Tongue (tissue), 2 donors: ENCODE results near the gene SPAG4. TPM values are rescaled to one million over a fixed set of nuclear protein-coding genes. Genes with fewer than 3 reads are reported as not detected.

Source experiments
- DNase-seq: peaks from one replicate; pipeline ENCODE4 v3.0.0-alpha.2; 2015
- total RNA-seq: library from RNA; depleted of rRNA; stranded (reverse); fragments of >200 nt; gene quantifications from one replicate; pipeline ENCODE4 v1.2.3, GENCODE V29; 2014

The SPAG4 gene
- total RNA-seq, 1 donor from 2014 or later, result not detected

GRCh38 chr20:35625584-35626385 is 10.2 kb downstream of the SPAG4 start:
- DNase-seq, result no peak

GRCh38 chr20:35626386-35627001 is 10.9 kb downstream of the SPAG4 start:
- DNase-seq, result no peak

GRCh38 chr20:35627121-35627520 is 11.5 kb downstream of the SPAG4 start:
- no peak for DNase-seq

GRCh38 chr20:35629427-35630145 is 14.0 kb downstream of the SPAG4 start:
- DNase-seq, result no peak

GRCh38 chr20:35630636-35631035 is 15.0 kb downstream of the SPAG4 start:
- DNase-seq, result no peak

- no peak for DNase-seq
Measured at GRCh38 chr20:35632539-35633115, 17.0 kb downstream of the SPAG4 start.

- DNase-seq, result no peak
Measured at GRCh38 chr20:35635652-35636051, 20.0 kb downstream of the SPAG4 start.

DNA sequence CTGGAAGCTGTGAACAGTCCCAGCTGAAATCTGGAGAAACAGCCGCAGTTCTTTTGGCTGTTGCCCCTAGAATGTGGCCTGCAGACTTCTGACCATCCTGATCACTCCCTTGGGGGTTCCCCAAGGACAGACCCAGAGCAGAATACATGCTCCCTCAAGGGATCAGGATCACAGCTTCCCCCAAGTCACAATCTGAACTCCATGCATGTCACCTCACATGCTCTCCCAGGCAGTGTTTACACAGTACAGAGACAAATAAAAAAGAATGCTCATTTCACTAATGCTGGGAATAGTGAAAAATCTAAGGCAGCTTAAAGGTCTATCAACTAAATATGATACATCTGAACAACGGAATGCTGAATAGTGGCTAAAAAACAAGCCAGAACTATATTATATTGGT is 20.5 kb downstream of the SPAG4 start:
- DNase-seq, result no peak

DNA sequence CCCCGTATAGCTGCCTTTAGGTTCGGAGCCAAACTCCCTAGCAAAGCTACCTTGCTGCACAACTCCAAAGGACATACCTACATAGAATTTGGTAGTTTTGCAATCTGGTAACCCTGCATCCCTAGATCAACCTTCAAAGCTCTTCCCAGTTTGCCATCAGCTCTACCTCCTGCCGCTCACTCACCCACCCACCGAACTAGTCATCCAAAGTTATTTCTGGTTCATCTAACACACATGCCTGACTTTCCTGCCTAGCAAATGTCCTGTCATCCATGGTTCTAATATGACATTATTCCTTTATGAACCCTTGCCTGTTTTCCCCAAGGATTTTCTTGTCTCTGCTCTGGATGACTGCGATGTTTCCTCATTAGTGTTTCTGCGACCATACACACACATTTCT is 21.6 kb downstream of the SPAG4 start:
- DNase-seq, result no peak

DNA sequence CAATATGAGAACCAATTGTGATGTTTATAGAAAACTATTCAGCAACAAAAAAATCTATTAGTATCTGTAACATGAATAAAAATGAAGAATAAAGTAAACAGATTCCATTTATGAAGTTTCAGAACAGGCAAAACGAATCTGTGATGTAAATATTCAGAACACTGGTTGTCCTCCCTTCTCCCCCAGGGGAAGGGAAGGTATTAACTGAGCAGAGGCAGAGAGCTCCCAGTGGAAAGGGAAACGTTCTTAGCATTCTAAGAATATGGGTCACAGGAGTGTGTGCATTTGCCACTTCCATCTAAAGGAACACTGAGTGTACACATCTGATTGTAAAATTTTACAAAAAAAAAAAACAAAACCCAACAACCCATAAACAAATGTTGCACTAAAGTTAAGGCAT is 23.1 kb downstream of the SPAG4 start:
- DNase-seq, result no peak

- no peak for DNase-seq
Measured at GRCh38 chr20:35640724-35641123, 25.1 kb downstream of the SPAG4 start.

DNA sequence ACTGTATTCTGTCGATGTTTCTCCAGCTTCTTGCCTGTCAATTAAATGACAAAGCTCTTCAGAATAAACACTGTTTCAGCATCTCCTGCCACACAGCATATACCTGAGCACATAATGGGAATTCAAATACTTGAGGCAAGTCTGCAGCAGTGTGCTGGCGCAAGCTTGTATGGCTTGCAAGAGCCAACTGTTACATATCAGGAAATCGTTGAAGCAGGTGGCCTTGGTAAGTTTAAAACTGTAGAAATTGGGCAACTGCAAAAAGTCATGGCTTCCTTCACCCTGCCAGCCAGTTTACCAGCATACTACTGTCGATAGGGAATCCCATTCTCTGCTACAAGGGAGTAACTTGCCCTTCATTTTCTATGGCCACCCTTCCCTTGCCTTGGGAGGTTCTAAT is 26.1 kb downstream of the SPAG4 start:
- DNase-seq, result no peak

DNA sequence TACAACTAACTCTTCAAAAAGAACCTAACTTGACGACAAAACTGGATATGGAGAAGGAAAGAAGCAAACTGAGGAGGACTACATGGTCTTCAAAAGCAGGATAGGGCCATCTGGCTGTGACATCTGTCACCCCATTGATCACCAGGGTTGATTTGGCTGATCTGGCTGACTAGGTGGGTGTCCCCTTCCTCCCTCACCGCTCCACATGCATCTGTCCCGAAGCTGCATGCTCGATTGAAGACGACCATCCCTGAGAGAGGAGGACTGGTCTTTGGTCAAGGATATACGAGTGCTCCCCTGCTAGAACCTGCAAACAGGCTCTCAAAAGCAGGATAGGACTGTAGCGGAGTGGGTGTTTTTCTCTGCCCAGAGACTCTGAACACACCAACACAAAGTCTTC is 27.4 kb downstream of the SPAG4 start:
- DNase-seq, result no peak

GRCh38 chr20:35644806-35645205 is 29.2 kb downstream of the SPAG4 start:
- no peak for DNase-seq

- DNase-seq, result no peak
Measured at GRCh38 chr20:35648836-35649235, 33.2 kb downstream of the SPAG4 start.

- no peak for DNase-seq
Measured at GRCh38 chr20:35650632-35651031, 35.0 kb downstream of the SPAG4 start.

GRCh38 chr20:35651958-35652357 is 36.3 kb downstream of the SPAG4 start:
- DNase-seq, result no peak

GRCh38 chr20:35652641-35653429 is 37.2 kb downstream of the SPAG4 start:
- no peak for DNase-seq

DNA sequence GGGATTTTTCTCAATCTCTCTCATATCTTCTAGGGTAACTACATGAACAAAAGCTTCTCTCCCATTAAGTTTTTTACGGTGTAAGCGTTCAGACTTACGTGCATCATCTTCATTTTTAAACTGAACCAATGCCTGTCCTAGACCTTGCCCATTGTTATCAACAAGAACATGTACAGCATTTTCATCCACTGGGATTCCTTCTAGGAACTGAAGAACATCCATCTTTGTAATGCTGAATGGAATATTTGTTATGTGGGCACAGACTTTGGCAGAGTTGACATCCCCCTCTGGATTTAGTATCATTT is 37.8 kb downstream of the SPAG4 start:
- DNase-seq, result no peak

- no peak for DNase-seq
Measured at GRCh38 chr20:35653893-35654292, 38.3 kb downstream of the SPAG4 start.

- DNase-seq, result no peak
Measured at GRCh38 chr20:35654415-35654814, 38.8 kb downstream of the SPAG4 start.

DNA sequence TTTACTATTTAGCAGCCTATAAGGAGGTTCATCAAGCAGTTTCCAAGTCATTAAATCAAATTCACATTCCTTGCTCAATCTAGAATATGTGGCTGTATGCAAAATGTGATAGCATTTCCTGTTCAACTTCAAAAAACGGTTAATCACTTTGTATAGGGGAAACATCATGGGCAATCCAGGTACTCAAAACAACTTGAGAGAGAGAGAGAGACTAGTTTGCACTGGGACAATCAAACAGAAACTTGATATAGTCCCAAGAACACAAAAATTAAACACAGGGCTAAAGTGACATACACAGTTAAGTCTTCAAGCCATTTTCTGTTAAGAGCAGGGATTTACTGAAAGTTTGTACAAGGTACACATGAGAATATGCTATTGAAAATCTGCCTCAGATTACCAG is 41.6 kb downstream of the SPAG4 start:
- DNase-seq, result no peak
